SK-MEL-5 (cell line): ENCODE results near the gene NELFCD. TPM values are rescaled to one million over a fixed set of nuclear protein-coding genes. Genes with fewer than 3 reads are reported as not detected.
A peak's percentile ranks its signal among the peaks of the same experiment; 100 is the strongest.
"Not testable (repeated sequence)": the region's sequence is repeated elsewhere in the genome, so short reads cannot be mapped to it uniquely, and the experiment has no call there.

Source experiments
- DNase-seq: peaks from one replicate; pipeline ENCODE4 v3.0.0-alpha.2; 2016; ENCODE audit warnings: low read depth, low spot score
- in situ Hi-C: cut with HindIII; loops from 2 replicates; pipeline ENCODE4 v1.10.0; 2016; ENCODE audit warnings: low sequenced_read_pairs, high pct_unique_total_duplicates, low pct_unique_long_range_greater_than_20kb
- total RNA-seq: library from RNA; depleted of rRNA; stranded (reverse); fragments of >200 nt; shearing (Covaris generic); gene quantifications from 2 replicates; pipeline ENCODE4 v1.2.3, GENCODE V29; 2014

NELFCD gene
- total RNA-seq, 1 experiment from 2014 or later = 76.2 TPM

GRCh38 chr20:59027741-59028320, 46.8 kb downstream of the NELFCD start:
- in situ Hi-C loops = no loop called here
- no peak for DNase-seq

- in situ Hi-C loops = no loop called here
- no peak for DNase-seq
These were observed 47.8 kb downstream of the NELFCD start for GRCh38 chr20:59028812-59029211.

- no peak for DNase-seq
- in situ Hi-C loops = no loop called here
These were observed 50.0 kb downstream of the NELFCD start for GRCh38 chr20:59030911-59031563.

GRCh38 chr20:59031564-59032022, 50.5 kb downstream of the NELFCD start:
- in situ Hi-C loops = no loop called here
- DNase-seq = no peak

- in situ Hi-C loops = no loop called here
- DNase-seq = peak; percentile 95
These were observed 51.1 kb downstream of the NELFCD start, which contains the start of gene ATP5F1E for GRCh38 chr20:59032023-59032712. TSS of gene ATP5F1E (minus strand) at chr20:59032335. CDS start at chr20:59032251, 84 bp downstream.

- DNase-seq = peak; percentile 66
These were observed 51.6 kb downstream of the NELFCD start for GRCh38 chr20:59032713-59033059.

GRCh38 chr20:59033093-59033492, 52.0 kb downstream of the NELFCD start:
- in situ Hi-C loops = no loop called here
- DNase-seq = no peak

More at GRCh38 chr20:59032713-59033059, 51.6 kb downstream of the NELFCD start:
- in situ Hi-C loops = no loop called here

GRCh38 chr20:59033616-59034165, 52.6 kb downstream of the NELFCD start:
- in situ Hi-C loops = no loop called here
- no peak for DNase-seq

- in situ Hi-C loops = no loop called here
- DNase-seq = no peak
These were observed 54.3 kb downstream of the NELFCD start for GRCh38 chr20:59035381-59035780.

- in situ Hi-C loops = no loop called here
- no peak for DNase-seq
These were observed 56.3 kb downstream of the NELFCD start for GRCh38 chr20:59037386-59037785.

GRCh38 chr20:59039233-59039632, 58.2 kb downstream of the NELFCD start:
- in situ Hi-C loops = no loop called here
- no peak for DNase-seq

GRCh38 chr20:59040667-59041066, 59.6 kb downstream of the NELFCD start:
- in situ Hi-C loops = no loop called here
- no peak for DNase-seq

GRCh38 chr20:59041487-59041886, 60.4 kb downstream of the NELFCD start:
- in situ Hi-C loops, DNase-seq: not testable (repeated sequence)

- peak; percentile 14 for DNase-seq
- in situ Hi-C loops = no loop called here
These were observed 61.2 kb downstream of the NELFCD start, which contains the start of gene PRELID3B for GRCh38 chr20:59042151-59042795. TSS of gene PRELID3B (minus strand) at chr20:59042786. CDS start at chr20:59042730, 56 bp downstream.

GRCh38 chr20:59042796-59043631, 62.0 kb downstream of the NELFCD start:
- peak; percentile 93 for DNase-seq
- in situ Hi-C loops = no loop called here

GRCh38 chr20:59043698-59044097, 62.6 kb downstream of the NELFCD start:
- in situ Hi-C loops = no loop called here
- DNase-seq = no peak

GRCh38 chr20:59044295-59044694, 63.2 kb downstream of the NELFCD start:
- in situ Hi-C loops = no loop called here
- no peak for DNase-seq
